IMR-90 (cell line): ENCODE measurements around the gene MTRF1L. TPM values are rescaled to one million over a fixed set of nuclear protein-coding genes. Genes with fewer than 3 reads are reported as not detected.

Experiments
- ATAC-seq: fragments of 200-7000 bp; cut with Tn5 transposase; 2 replicates; pipeline ENCODE4 v1.9.1; 2020; ENCODE audit warnings: low read depth, mild to moderate bottlenecking, moderate library complexity
- BruUV-seq: library from RNA; stranded (reverse); fragments of 400-500 nt; replicated peaks from 2 replicates; lab custom pipeline; 2021; lab: Mats Ljungman, UMichigan
- CTCF ChIA-PET: fragments of 300-600 bp; formaldehyde crosslinking; extraction: SDS; loops from one replicate; lab custom pipeline; 2021; ENCODE audit warnings: antibody characterized with exemption; lab: Yijun Ruan, JAX
- POLR2A ChIA-PET: fragments of 300-600 bp; sonication (Branson Sonifier 250); formaldehyde crosslinking; loops from one replicate; lab custom pipeline; 2022; ENCODE audit warnings: antibody characterized with exemption; ENCODE audit not compliant: unreplicated experiment; lab: Charles Lee
- DNase-seq: peaks from one replicate; pipeline ENCODE4 v3.0.0; 2013
- H2AFZ ChIP-seq: replicated peaks from 2 replicates; pipeline ENCODE3; 2013; ENCODE audit warnings: low read length, mild to moderate bottlenecking; ENCODE audit not compliant: poor library complexity
- H2AK5ac ChIP-seq: 2 replicates; pipeline ENCODE4 v1.6.1; 2013; ENCODE audit warnings: low read depth, low read length, inconsistent platforms
- H2AK9ac ChIP-seq: replicated peaks from 2 replicates; pipeline ENCODE3; 2013; ENCODE audit warnings: mild to moderate bottlenecking, low read depth, low read length, moderate library complexity; ENCODE audit not compliant: poor library complexity
- H2BK120ac ChIP-seq: 2 replicates; pipeline ENCODE4 v1.6.1; 2013; ENCODE audit warnings: low read depth, low read length, inconsistent platforms
- H2BK15ac ChIP-seq: 3 replicates; pipeline ENCODE4 v1.6.1; 2013; ENCODE audit warnings: low read depth, low read length, inconsistent platforms
- H2BK20ac ChIP-seq: 2 replicates; pipeline ENCODE4 v1.6.1; 2013; ENCODE audit warnings: low read depth, mild to moderate bottlenecking, inconsistent platforms, low read length, moderate library complexity
- H2BK5ac ChIP-seq: 2 replicates; pipeline ENCODE4 v1.6.1; 2013; ENCODE audit warnings: mild to moderate bottlenecking, low read depth, low read length, inconsistent platforms; ENCODE audit not compliant: poor library complexity, severe bottlenecking
- H3K14ac ChIP-seq: replicated peaks from 2 replicates; pipeline ENCODE4 v1.6.1; 2013; ENCODE audit warnings: low read depth, low read length, inconsistent platforms
- H3K18ac ChIP-seq: 2 replicates; pipeline ENCODE4 v1.6.1; 2013; ENCODE audit warnings: low read depth, low read length, control low read depth
- H3K23ac ChIP-seq: 2 replicates; pipeline ENCODE4 v1.6.1; 2013; ENCODE audit warnings: low read depth, low read length, inconsistent platforms
- H3K27ac ChIP-seq: 2 replicates; pipeline ENCODE4 v1.5.1; 2013; ENCODE audit warnings: mild to moderate bottlenecking, control low read depth, low read length; ENCODE audit not compliant: insufficient read depth
- H3K27me3 ChIP-seq: 2 replicates; pipeline ENCODE4 v1.6.1; 2013; ENCODE audit warnings: low read length; ENCODE audit not compliant: control insufficient read depth, insufficient read depth
- H3K36me3 ChIP-seq: 2 replicates; pipeline ENCODE4 v1.6.1; 2013; ENCODE audit warnings: low read length, mixed read lengths; ENCODE audit not compliant: control insufficient read depth, insufficient read depth
- H3K4ac ChIP-seq: 2 replicates; pipeline ENCODE4 v1.6.1; 2013; ENCODE audit warnings: low read depth, low read length, inconsistent platforms
- H3K4me1 ChIP-seq: 2 replicates; pipeline ENCODE4 v1.6.1; 2013; ENCODE audit warnings: low read length, mixed read lengths; ENCODE audit not compliant: control insufficient read depth, insufficient read depth
- H3K4me2 ChIP-seq: 2 replicates; pipeline ENCODE4 v1.6.1; 2013; ENCODE audit warnings: low read depth, mild to moderate bottlenecking, control low read depth, low read length, moderate library complexity
- H3K4me3 ChIP-seq: 2 replicates; pipeline ENCODE4 v1.5.1; 2013; ENCODE audit warnings: low read depth, mild to moderate bottlenecking, control low read depth, low read length, moderate library complexity; ENCODE audit not compliant: insufficient read depth
- H3K56ac ChIP-seq: 2 replicates; pipeline ENCODE4 v1.6.1; 2013; ENCODE audit warnings: low read length, inconsistent platforms; ENCODE audit not compliant: insufficient read depth; ENCODE audit errors: extremely low read depth
- H3K79me1 ChIP-seq, 2 experiments: 2 replicates each; pipeline ENCODE4 v1.6.1; 2013; ENCODE audit warnings: low read length in 2 of 2, inconsistent platforms in 1 of 2, low read depth in 1 of 2
- H3K9ac ChIP-seq: 2 replicates; pipeline ENCODE4 v1.6.1; 2013; ENCODE audit warnings: low read depth, low read length, control low read depth
- H3K9me1 ChIP-seq: 2 replicates; pipeline ENCODE4 v1.6.1; 2013; ENCODE audit warnings: low read length, inconsistent platforms; ENCODE audit not compliant: insufficient read depth
- H3K9me3 ChIP-seq: 2 replicates; pipeline ENCODE4 v1.6.1; 2013; ENCODE audit warnings: low read length; ENCODE audit not compliant: control insufficient read depth, insufficient read depth
- H4K20me1 ChIP-seq: 2 replicates; pipeline ENCODE4 v1.6.1; 2013; ENCODE audit warnings: low read length, inconsistent platforms; ENCODE audit not compliant: insufficient read depth
- H4K5ac ChIP-seq: 2 replicates; pipeline ENCODE4 v1.6.1; 2013; ENCODE audit warnings: mild to moderate bottlenecking, low read depth, low read length, control low read depth
- H4K8ac ChIP-seq, 2 experiments: 2 replicates each; pipeline ENCODE4 v1.6.1; 2013; ENCODE audit warnings: low read depth in 2 of 2, low read length in 2 of 2, control low read depth in 1 of 2, inconsistent platforms in 1 of 2
- H4K91ac ChIP-seq: 2 replicates; pipeline ENCODE4 v1.6.1; 2013; ENCODE audit warnings: low read depth, low read length, inconsistent platforms; ENCODE audit not compliant: insufficient read depth
- BHLHE40 ChIP-seq: fragments of 150-350 bp; IDR thresholded peaks from 2 replicates; pipeline ENCODE4 v1.6.1; 2016; ENCODE audit warnings: mild to moderate bottlenecking, low read depth, low read length
- CEBPB ChIP-seq: IDR thresholded peaks from 2 replicates; pipeline ENCODE4 v1.6.1; 2012; ENCODE audit warnings: low read depth, low read length, improper control_type of control experiment
- CHD1 ChIP-seq: IDR thresholded peaks from 2 replicates; pipeline ENCODE4 v1.6.1; 2012; ENCODE audit warnings: low read depth, low read length, improper control_type of control experiment
- ELK1 ChIP-seq: fragments of 150-350 bp; IDR thresholded peaks from 2 replicates; pipeline ENCODE4 v1.6.1; 2016; ENCODE audit warnings: low read depth, mild to moderate bottlenecking, low read length, moderate library complexity, borderline replicate concordance
- FOS ChIP-seq: fragments of 150-350 bp; IDR thresholded peaks from 2 replicates; pipeline ENCODE4 v1.6.1; 2016; ENCODE audit warnings: low read depth, low read length
- MAFK ChIP-seq: IDR thresholded peaks from 2 replicates; pipeline ENCODE4 v1.6.1; 2012; ENCODE audit warnings: low read depth, low read length, improper control_type of control experiment
- MAZ ChIP-seq: IDR thresholded peaks from 2 replicates; pipeline ENCODE4 v1.6.1; 2012; ENCODE audit warnings: low read depth, mild to moderate bottlenecking, low read length, improper control_type of control experiment, moderate library complexity, borderline replicate concordance
- MXI1 ChIP-seq: IDR thresholded peaks from 2 replicates; pipeline ENCODE4 v1.6.1; 2012; ENCODE audit warnings: low read depth, mild to moderate bottlenecking, low read length, moderate library complexity, borderline replicate concordance
- NFE2L2 ChIP-seq: fragments of 150-350 bp; IDR thresholded peaks from 2 replicates; pipeline ENCODE4 v1.6.1; 2016; ENCODE audit warnings: low read depth, mild to moderate bottlenecking, low read length
- POLR2A ChIP-seq: IDR thresholded peaks from 2 replicates; pipeline ENCODE4 v1.6.1; 2012; ENCODE audit warnings: mild to moderate bottlenecking, low read depth, low read length
- RAD21 ChIP-seq: IDR thresholded peaks from 2 replicates; pipeline ENCODE4 v1.6.1; 2012; ENCODE audit warnings: low read length, improper control_type of control experiment
- RCOR1 ChIP-seq: IDR thresholded peaks from 2 replicates; pipeline ENCODE4 v1.6.1; 2012; ENCODE audit warnings: mild to moderate bottlenecking, low read length, improper control_type of control experiment; ENCODE audit not compliant: insufficient replicate concordance
- RFX5 ChIP-seq: IDR thresholded peaks from 2 replicates; pipeline ENCODE4 v1.8.0; 2012; ENCODE audit warnings: low read depth, mild to moderate bottlenecking, low read length, moderate library complexity
- SMC3 ChIP-seq: fragments of 150-350 bp; IDR thresholded peaks from 2 replicates; pipeline ENCODE4 v1.6.1; 2016; ENCODE audit warnings: low read depth, mild to moderate bottlenecking, antibody characterized with exemption, low read length, moderate library complexity
- WGBS, 2 experiments: methylation state at CpG; one replicate each; pipeline versions ENCODE4 v1.1.5 to v1.1.7; 2013; ENCODE audit warnings: missing lambda C conversion rate in 2 of 2; ENCODE audit not compliant: insufficient read length in 1 of 2; ENCODE audit errors: extremely low coverage in 2 of 2; 5-methylcytosine and 5-hydroxymethylcytosine counted together
- dilution Hi-C: fragments of 300-500 bp; cut with HindIII; formaldehyde crosslinking; loops from one replicate; pipeline ENCODE4 v1.14.3; 2018; ENCODE audit warnings: low sequenced_read_pairs; ENCODE audit not compliant: unreplicated experiment
- in situ Hi-C: fragments of 300-500 bp; cut with MboI; formaldehyde crosslinking; loops from 3 replicates; pipeline ENCODE4 v1.14.3; 2019; ENCODE audit warnings: low sequenced_read_pairs, inconsistent platforms, mixed read lengths
- intact Hi-C: fragments of 100-400 bp; cut with micrococcal nuclease; formaldehyde crosslinking; loops from 2 replicates; pipeline ENCODE4 v1.10.0; 2022
- polyA plus RNA-seq, 3 experiments: library from polyadenylated mRNA; depleted of rRNA; stranded (reverse); fragments of >200 nt; gene quantifications; 2 replicates each; pipeline ENCODE4 v1.2.3, GENCODE V29; 2012; ENCODE audit warnings: low replicate concordance in 1 of 3
- total RNA-seq: library from RNA; depleted of rRNA; stranded (reverse); fragments of >200 nt; gene quantifications from 2 replicates; pipeline ENCODE4 v1.2.3, GENCODE V29; 2012
- TF ChIP-seq, protein P1 (sequence below): conservative IDR thresholded peaks from 2 replicates; pipeline ENCODE4 v1.5.1; 2012; ENCODE audit warnings: mild to moderate bottlenecking, low read depth, low read length, improper control_type of control experiment
- TF ChIP-seq, protein P2 (sequence below): fragments of 150-350 bp; IDR thresholded peaks from 2 replicates; pipeline ENCODE4 v1.6.1; 2017; ENCODE audit warnings: mild to moderate bottlenecking, antibody characterized with exemption, low read length, low read depth

Gene MTRF1L
- total and polyA plus RNA-seq, 2 of the 4 experiments (the other 2 are of a cell fraction) = 6.9 to 11.1 TPM

- DNase-seq (peak; percentile 62), ATAC-seq (peak; percentile 50; the same call in 1 of the 2 replicates)
- TF ChIP-seq SMC3 (no peak), CEBPB (no peak), RCOR1 (no peak), BHLHE40 (no peak), MXI1 (no peak), POLR2A (no peak), CHD1 (no peak), MAFK (no peak), RFX5 (no peak), FOS (no peak; the same call in 1 of the 2 replicates), ELK1 (no peak), RAD21 (no peak), NFE2L2 (no peak), MAZ (no peak)
- TF ChIP-seq, protein P1, sequence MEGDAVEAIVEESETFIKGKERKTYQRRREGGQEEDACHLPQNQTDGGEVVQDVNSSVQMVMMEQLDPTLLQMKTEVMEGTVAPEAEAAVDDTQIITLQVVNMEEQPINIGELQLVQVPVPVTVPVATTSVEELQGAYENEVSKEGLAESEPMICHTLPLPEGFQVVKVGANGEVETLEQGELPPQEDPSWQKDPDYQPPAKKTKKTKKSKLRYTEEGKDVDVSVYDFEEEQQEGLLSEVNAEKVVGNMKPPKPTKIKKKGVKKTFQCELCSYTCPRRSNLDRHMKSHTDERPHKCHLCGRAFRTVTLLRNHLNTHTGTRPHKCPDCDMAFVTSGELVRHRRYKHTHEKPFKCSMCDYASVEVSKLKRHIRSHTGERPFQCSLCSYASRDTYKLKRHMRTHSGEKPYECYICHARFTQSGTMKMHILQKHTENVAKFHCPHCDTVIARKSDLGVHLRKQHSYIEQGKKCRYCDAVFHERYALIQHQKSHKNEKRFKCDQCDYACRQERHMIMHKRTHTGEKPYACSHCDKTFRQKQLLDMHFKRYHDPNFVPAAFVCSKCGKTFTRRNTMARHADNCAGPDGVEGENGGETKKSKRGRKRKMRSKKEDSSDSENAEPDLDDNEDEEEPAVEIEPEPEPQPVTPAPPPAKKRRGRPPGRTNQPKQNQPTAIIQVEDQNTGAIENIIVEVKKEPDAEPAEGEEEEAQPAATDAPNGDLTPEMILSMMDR = no peak
- TF ChIP-seq, protein P2, sequence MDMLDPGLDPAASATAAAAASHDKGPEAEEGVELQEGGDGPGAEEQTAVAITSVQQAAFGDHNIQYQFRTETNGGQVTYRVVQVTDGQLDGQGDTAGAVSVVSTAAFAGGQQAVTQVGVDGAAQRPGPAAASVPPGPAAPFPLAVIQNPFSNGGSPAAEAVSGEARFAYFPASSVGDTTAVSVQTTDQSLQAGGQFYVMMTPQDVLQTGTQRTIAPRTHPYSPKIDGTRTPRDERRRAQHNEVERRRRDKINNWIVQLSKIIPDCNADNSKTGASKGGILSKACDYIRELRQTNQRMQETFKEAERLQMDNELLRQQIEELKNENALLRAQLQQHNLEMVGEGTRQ = no peak
- Histone ChIP-seq H4K20me1 (no peaks in the 10 kb centered on the region), H3K4me2 (no peak overlapping the region), H3K4me3 (no peak overlapping the region), H4K5ac (no peak overlapping the region), H3K36me3 (no peaks in the 10 kb centered on the region), H4K8ac (no peak overlapping the region), H3K9ac (no peak overlapping the region), H2BK20ac (no peak overlapping the region), H2BK5ac (no peak overlapping the region), H3K79me1 (no peaks in the 10 kb centered on the region), H2AFZ (no peak overlapping the region), H2AK9ac (no peak overlapping the region), H3K27ac (no peak overlapping the region), H2BK15ac (no peak overlapping the region), H3K4ac (no peak overlapping the region), H4K91ac (no peak overlapping the region), H3K9me3 (no peaks in the 10 kb centered on the region), H3K4me1 (no peaks in the 10 kb centered on the region), H2AK5ac (no peak overlapping the region), H3K27me3 (no peaks in the 10 kb centered on the region), H3K14ac (no peak overlapping the region), H3K18ac (no peak overlapping the region), H3K9me1 (no peaks in the 10 kb centered on the region), H3K23ac (no peak overlapping the region), H2BK120ac (no peak overlapping the region), H3K56ac (no peak overlapping the region)
- intact Hi-C loops (loop anchor here (2.0 to 5.0 kb wide), 2 partner anchors 201 to 360 kb away; partner anchors contain the start of gene VIP), in situ Hi-C loops (loop anchor here (10.0 kb wide), 2 partner anchors 207 to 477 kb away; no protein-coding TSS in a partner anchor), dilution Hi-C loops (no loop called here)
- ChIA-PET POLR2A (no interaction called here), CTCF (no interaction called here)
- BruUV-seq = no TSS peak
- WGBS, 2 experiments = no CpG with 5 or more reads among the region's 1 CpG
These were observed 50.5 kb downstream of the MTRF1L start for GRCh38 chr6:152952045-152952444.
